K562 (cell line): Measurements from ENCODE around the gene TSSK6. TPM values are rescaled to one million over a fixed set of nuclear protein-coding genes. Genes with fewer than 3 reads are reported as not detected.

Source experiments
- FOXM1 ChIP-seq, 2 experiments: fragments of 450-650 bp in 1 of 2; sonication (generic) in 1 of 2; formaldehyde crosslinking in 1 of 2; IDR thresholded peaks; 2 replicates each; pipeline versions ENCODE4 v1.6.1 to v1.9.0; 2017 to 2022; ENCODE audit warnings: low read depth in 2 of 2, mild to moderate bottlenecking in 2 of 2, missing genetic modification reagents in 1 of 2, moderate library complexity in 1 of 2
- KDM5B ChIP-seq: fragments of 200-600 bp; sonication (generic); IDR thresholded peaks from 2 replicates; pipeline ENCODE4 v1.6.1; 2012; ENCODE audit warnings: low read depth, mild to moderate bottlenecking, moderate library complexity, low read length, control low read depth, inconsistent platforms; ENCODE audit not compliant: insufficient replicate concordance
- ZFX ChIP-seq: sonication (generic); formaldehyde crosslinking; IDR thresholded peaks from 2 replicates; pipeline ENCODE4 v1.8.0; 2022; ENCODE audit warnings: mild to moderate bottlenecking, missing genetic modification reagents, moderate library complexity
- ZNF589 ChIP-seq: fragments of 200-800 bp; sonication (Bioruptor generic); IDR thresholded peaks from 2 replicates; pipeline ENCODE4 v1.6.1; 2016; ENCODE audit warnings: low read depth, missing genetic modification characterization, missing compliant biosample characterization
- polyA plus RNA-seq, 8 experiments: library from polyadenylated mRNA; depleted of rRNA in 4 of 8; stranded (reverse) in 5 of 8; unstranded in 3 of 8; fragments of >200 nt; fragmentation: Nextera tagmentation in 2 of 8; fragmentation: Illumina TruSeq in 1 of 8; extraction: Ambion mirVana in 2 of 8; extraction: Trizol in 1 of 8; gene quantifications; 2 replicates each; pipeline versions ENCODE4 v1.2.1 to v1.2.3, GENCODE V29; 2011 to 2014; ENCODE audit warnings: inconsistent platforms in 1 of 8, missing spikeins in 1 of 8
- total RNA-seq, 7 experiments: library from RNA; depleted of rRNA in 6 of 7; stranded (reverse); fragments of >200 nt in 6 of 7; fragmentation: Illumina TruSeq in 2 of 7; extraction: Trizol in 2 of 7; gene quantifications; 2 replicates each; pipeline versions ENCODE4 v1.2.1 to v1.2.3, GENCODE V29; 2011 to 2021; ENCODE audit warnings: low replicate concordance in 1 of 7
- TF ChIP-seq, protein P1 (sequence below): fragments of 250-450 bp; sonication (Bioruptor Pico); IDR thresholded peaks from 2 replicates; pipeline ENCODE4 v1.4.0; 2020; ENCODE audit warnings: borderline replicate concordance

The TSSK6 gene
- total and polyA plus RNA-seq, 9 of the 15 experiments (the other 6 are each of a cell fraction or from before 2014, with no cell fraction given): 0.21 to 2.6 (median 1.5) TPM; not detected in 3

DNA sequence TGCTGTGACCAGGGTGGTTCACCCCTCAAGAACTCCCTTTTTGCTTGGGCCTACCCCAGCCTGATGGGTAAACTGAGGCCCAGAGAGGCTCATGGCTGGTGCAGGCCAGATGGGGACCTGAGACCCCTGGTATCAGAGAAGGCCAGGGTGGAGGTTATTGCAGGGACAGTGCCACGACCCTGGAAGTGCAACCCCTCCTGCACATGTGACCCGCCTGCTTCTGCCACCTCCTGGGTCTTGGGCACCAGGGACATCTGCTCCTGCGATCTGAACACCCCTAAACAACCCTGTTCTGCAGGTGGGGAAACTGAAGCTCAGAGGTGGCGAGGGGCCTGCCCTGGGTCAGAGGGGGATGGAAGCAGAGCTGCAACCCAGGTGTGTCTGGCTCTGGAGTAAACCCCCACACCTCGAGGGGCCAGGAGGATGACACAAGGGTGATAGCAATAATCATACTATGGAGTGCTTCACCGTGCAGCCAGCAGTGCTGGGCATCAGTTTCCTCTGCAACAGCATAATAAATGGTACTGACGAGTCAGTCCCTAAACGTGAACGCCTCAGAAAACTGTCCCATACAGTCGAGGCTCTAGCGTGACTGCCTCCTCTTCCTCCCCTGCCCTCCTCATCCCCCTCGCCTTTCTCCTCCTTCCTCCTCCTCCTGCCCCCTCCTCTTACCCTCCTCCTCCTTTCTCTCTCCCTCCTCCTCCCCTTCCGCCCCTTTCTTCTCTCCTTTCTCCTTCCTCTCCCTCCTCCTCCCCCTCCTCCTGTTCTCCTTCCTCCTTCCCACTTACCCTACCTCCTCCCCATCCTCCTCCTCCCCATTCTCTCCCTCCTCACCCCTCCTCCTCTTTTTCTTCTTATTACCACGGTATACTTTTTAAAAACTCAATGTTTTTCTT, 17.7 kb upstream of the TSSK6 start (continued):
- no peak for TF ChIP-seq ZNF589 (CRISPR knock-in tag)
- TF ChIP-seq KDM5B: no peak
- no peak for TF ChIP-seq FOXM1 (IDR thresholded peaks at IDR 0.05; ENCODE audit: low read depth)
- no peak for TF ChIP-seq FOXM1 (CRISPR knock-in tag; IDR thresholded peaks at IDR 0.05; ENCODE audit: low read depth)
- TF ChIP-seq, protein P1, sequence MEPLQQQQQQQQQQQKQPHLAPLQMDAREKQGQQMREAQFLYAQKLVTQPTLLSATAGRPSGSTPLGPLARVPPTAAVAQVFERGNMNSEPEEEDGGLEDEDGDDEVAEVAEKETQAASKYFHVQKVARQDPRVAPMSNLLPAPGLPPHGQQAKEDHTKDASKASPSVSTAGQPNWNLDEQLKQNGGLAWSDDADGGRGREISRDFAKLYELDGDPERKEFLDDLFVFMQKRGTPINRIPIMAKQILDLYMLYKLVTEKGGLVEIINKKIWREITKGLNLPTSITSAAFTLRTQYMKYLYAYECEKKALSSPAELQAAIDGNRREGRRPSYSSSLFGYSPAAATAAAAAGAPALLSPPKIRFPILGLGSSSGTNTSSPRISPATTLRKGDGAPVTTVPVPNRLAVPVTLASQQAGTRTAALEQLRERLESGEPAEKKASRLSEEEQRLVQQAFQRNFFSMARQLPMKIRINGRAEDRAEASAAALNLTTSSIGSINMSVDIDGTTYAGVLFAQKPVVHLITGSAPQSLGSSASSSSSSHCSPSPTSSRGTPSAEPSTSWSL (CRISPR knock-in tag): no peak
- TF ChIP-seq ZFX: 0 out of 2 replicates have a peak, but pooled peaks have one; percentile 6
